Right lobe of liver (tissue), 6 donors: ENCODE data around the gene FDX1. TPM values are rescaled to one million over a fixed set of nuclear protein-coding genes. Genes with fewer than 3 reads are reported as not detected.

ENCODE experiments used
- ATAC-seq, 4 donors: fragments of 200-7000 bp; cut with Tn5 transposase; one replicate each; pipeline ENCODE4 v1.9.1; 2020; ENCODE audit warnings: mild to moderate bottlenecking in 4 of 4, moderate library complexity in 4 of 4
- DNase-seq, 3 donors: peaks; one replicate each; pipeline ENCODE4 v3.0.0-alpha.2; 2020
- H3K27ac ChIP-seq, 3 donors: fragments of 200-600 bp; one replicate each; pipeline ENCODE4 v1.8.0; 2022
- H3K27me3 ChIP-seq, 2 donors: fragments of 200-600 bp; one replicate each; pipeline ENCODE4 v1.8.0; 2022
- H3K36me3 ChIP-seq, 4 donors: fragments of 200-600 bp; sonication (generic) in 1 of 4; one replicate each; pipeline versions ENCODE4 v1.5.1 to v1.8.0; 2017 to 2022; ENCODE audit warnings: control low read depth in 1 of 4
- H3K4me1 ChIP-seq, 4 donors: fragments of 200-600 bp; sonication (generic) in 1 of 4; one replicate each; pipeline versions ENCODE4 v1.5.1 to v1.8.0; 2017 to 2022; ENCODE audit warnings: control low read depth in 1 of 4
- H3K4me3 ChIP-seq, 3 donors: fragments of 200-600 bp; one replicate each; pipeline ENCODE4 v1.8.0; 2022
- H3K9me3 ChIP-seq, 4 donors: fragments of 200-600 bp; sonication (generic) in 1 of 4; one replicate each; pipeline versions ENCODE4 v1.5.1 to v1.8.0; 2017 to 2022; ENCODE audit warnings: control low read depth in 1 of 4
- CTCF ChIP-seq, 4 donors: fragments of 200-600 bp in 3 of 4; fragments of 450-650 bp in 1 of 4; IDR thresholded peaks; one replicate each; pipeline versions ENCODE4 v1.5.1 to v1.8.0; 2016 to 2022; ENCODE audit warnings: antibody characterized with exemption in 4 of 4, mild to moderate bottlenecking in 2 of 4
- POLR2A ChIP-seq: fragments of 450-650 bp; IDR thresholded peaks from one replicate; pipeline ENCODE4 v1.6.1; 2017; ENCODE audit warnings: antibody characterized with exemption, mild to moderate bottlenecking
- WGBS: methylation state at CpG from one replicate; pipeline ENCODE4 v1.1.6; 2018; ENCODE audit warnings: low coverage, low lambda C conversion rate; ENCODE audit not compliant: insufficient coverage; ENCODE audit errors: missing lambda C conversion rate; 5-methylcytosine and 5-hydroxymethylcytosine counted together
- intact Hi-C, 2 donors: fragments of 100-400 bp; cut with DNase I; formaldehyde crosslinking; loops; one replicate each; pipeline versions ENCODE4 v1.11.2 to v1.14.1; 2022
- total RNA-seq, 6 experiments: library from RNA; depleted of rRNA in 2 of 6; stranded (reverse); fragments of >200 nt in 2 of 6; fragmentation: NEBNext Ultra II Directional in 3 of 6; extraction: Animal tissue kit (Norgen Biotek cat#: 25700) in 3 of 6; gene quantifications; one replicate each; pipeline versions ENCODE4 v1.1.0 to v1.2.4, GENCODE V29; 2016 to 2023
- donor health status: DM: no; HTN: yes; CAD: no.
- donor health status: DM: no; HTN: no; CAD: no.
- donor health status: DM: no; HTN: no; CAD: no.
- donor health status: DM: no; HTN: yes; CAD: no.
- donor health status: DM: no; HTN: yes; CAD: no.

Gene FDX1
- total RNA-seq, 6 experiments from 2014 or later, result 20.6 to 42.6 (median 25.1) TPM

- no peaks in the 10 kb centered on the region for H3K9me3 ChIP-seq
- 100% methylated on average over 2 of the region's 2 CpGs for WGBS
- no peak overlapping the region for H3K27ac ChIP-seq
- H3K4me1 ChIP-seq, result no peaks in the 10 kb centered on the region
- H3K27me3 ChIP-seq, result no peaks in the 10 kb centered on the region
- no peak overlapping the region for H3K4me3 ChIP-seq
- H3K36me3 ChIP-seq, result no peaks in the 10 kb centered on the region
- no peak for TF ChIP-seq CTCF (IDR thresholded peaks at IDR 0.05)
- no peak for TF ChIP-seq POLR2A
- intact Hi-C loops, result no loop called here
- ATAC-seq (no peak), DNase-seq (no peak)
These were observed 7.3 kb upstream of the FDX1 start for GRCh38 chr11:110422306-110422905.

- H3K4me1 ChIP-seq, result peaks cover 0 to 10% (median 3%) of the 10 kb centered on the region in 4 donors
- ATAC-seq (peak in 1 of 4 donors; percentile 12), DNase-seq (no peak)
- TF ChIP-seq CTCF (IDR thresholded peaks at IDR 0.05), result no peak
- no peak for TF ChIP-seq POLR2A
- H3K27me3 ChIP-seq, result no peaks in the 10 kb centered on the region
- no peaks in the 10 kb centered on the region for H3K9me3 ChIP-seq
- H3K36me3 ChIP-seq, result no peaks in the 10 kb centered on the region
- 74% methylated on average over 3 of the region's 3 CpGs for WGBS
- no peak overlapping the region for H3K4me3 ChIP-seq
- intact Hi-C loops, result no loop called here
- H3K27ac ChIP-seq, result no peak overlapping the region
These were observed 4.8 kb upstream of the FDX1 start for GRCh38 chr11:110424775-110425444.

DNA sequence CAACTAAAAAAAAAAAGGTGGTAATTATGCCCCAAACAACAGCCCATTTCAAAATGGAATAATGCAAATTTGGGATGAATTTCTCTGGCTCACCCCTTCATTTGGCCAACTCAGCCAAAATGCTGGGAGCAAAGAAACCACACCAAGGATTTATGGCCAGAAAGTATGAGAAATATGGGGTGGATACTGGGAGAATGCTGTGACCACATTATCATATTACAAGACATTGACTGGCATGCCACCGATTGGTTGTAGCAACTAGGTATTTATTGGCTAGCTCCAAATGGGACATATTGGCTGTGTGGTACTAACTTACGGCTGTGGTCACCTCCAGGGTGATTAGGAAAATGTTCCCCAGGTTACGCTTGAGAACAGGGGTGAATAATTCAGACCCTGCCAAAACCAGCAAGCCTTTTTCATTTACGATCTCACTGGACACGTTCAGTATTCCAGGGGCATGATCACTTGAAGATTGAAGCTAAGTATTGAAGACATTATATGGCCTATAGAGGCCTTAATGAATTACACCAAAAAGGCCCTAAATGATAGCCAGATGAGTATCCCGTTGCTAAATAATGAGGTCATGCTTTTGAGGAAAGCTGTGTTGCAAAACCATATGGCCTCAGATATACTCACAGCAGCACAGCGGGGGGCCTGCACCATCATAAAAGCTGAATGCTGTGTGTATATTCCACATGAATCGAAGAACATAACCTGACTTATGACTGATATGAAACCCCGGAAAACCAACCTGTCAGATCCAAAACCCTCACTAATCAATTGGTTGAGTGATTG, 3.8 kb upstream of the FDX1 start:
- no peak overlapping the region for H3K27ac ChIP-seq
- H3K36me3 ChIP-seq, result no peaks in the 10 kb centered on the region
- TF ChIP-seq CTCF (IDR thresholded peaks at IDR 0.05) (no peak), POLR2A (no peak)
- intact Hi-C loops, result no loop called here
- H3K4me1 ChIP-seq, result peaks cover 0 to 10% (median 3%) of the 10 kb centered on the region in 4 donors
- no peaks in the 10 kb centered on the region for H3K27me3 ChIP-seq
- H3K4me3 ChIP-seq, result no peak overlapping the region
- no peak for DNase-seq
- ATAC-seq, result no peak
- 86% methylated on average over 7 of the region's 9 CpGs for WGBS
- no peaks in the 10 kb centered on the region for H3K9me3 ChIP-seq

DNA sequence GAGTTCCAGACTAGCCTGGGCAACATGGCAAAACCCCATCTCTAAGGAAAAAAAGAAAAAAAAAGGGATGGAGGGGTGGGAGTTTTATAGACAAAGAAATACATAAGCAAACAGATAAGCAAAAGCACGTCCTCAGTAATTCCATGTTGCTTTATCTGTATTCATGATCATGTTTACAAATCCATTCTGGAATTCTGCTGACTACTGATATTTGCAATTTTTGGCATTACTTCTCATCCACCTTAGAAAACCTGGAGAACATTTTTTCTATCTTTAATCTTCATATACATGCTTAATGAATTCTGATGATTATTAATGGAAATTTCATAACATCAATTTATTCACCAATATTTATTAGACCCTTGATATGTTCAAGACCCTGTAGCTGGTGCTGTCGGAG, 1.7 kb upstream of the FDX1 start:
- intact Hi-C loops, result no loop called here

More for the DNA sequence above, 1.7 kb upstream of the FDX1 start:
- peaks cover 0 to 24% (median 11%) of the 10 kb centered on the region in 4 donors for H3K4me1 ChIP-seq
- TF ChIP-seq POLR2A (no peak), CTCF (IDR thresholded peaks at IDR 0.05) (no peak)
- DNase-seq, result no peak
- no peak overlapping the region for H3K4me3 ChIP-seq
- no peak for ATAC-seq
- no peak overlapping the region for H3K27ac ChIP-seq
- WGBS, result 84% methylated on average over 2 of the region's 2 CpGs
- no peaks in the 10 kb centered on the region for H3K9me3 ChIP-seq
- H3K36me3 ChIP-seq, result no peaks in the 10 kb centered on the region
- no peaks in the 10 kb centered on the region for H3K27me3 ChIP-seq
